Nephron progenitor cell (in vitro differentiated cells): ENCODE measurements around the gene RNF207.
A peak's percentile ranks its signal among the peaks of the same experiment; 100 is the strongest.

Experiments used
- DNase-seq: peaks from one replicate; pipeline ENCODE4 v3.0.0; 2021
- H3K27ac Mint-ChIP-seq: 2 replicates; pipeline ENCODE4 v1.8.0; 2021; ENCODE audit warnings: mild to moderate bottlenecking, moderate library complexity, mixed read lengths
- H3K27me3 Mint-ChIP-seq: 2 replicates; pipeline ENCODE4 v1.8.0; 2021; ENCODE audit warnings: mild to moderate bottlenecking, low read depth, mixed read lengths; ENCODE audit not compliant: poor library complexity
- H3K36me3 Mint-ChIP-seq: 2 replicates; pipeline ENCODE4 v1.8.0; 2021; ENCODE audit warnings: low read depth, mixed read lengths
- H3K4me1 Mint-ChIP-seq: 2 replicates; pipeline ENCODE4 v1.8.0; 2021; ENCODE audit warnings: mixed read lengths
- H3K4me3 Mint-ChIP-seq: 2 replicates; pipeline ENCODE4 v1.8.0; 2021; ENCODE audit warnings: mild to moderate bottlenecking, moderate library complexity, mixed read lengths
- H3K9me3 Mint-ChIP-seq: 2 replicates; pipeline ENCODE4 v1.8.0; 2021; ENCODE audit warnings: mild to moderate bottlenecking, moderate library complexity, mixed read lengths
- CTCF ChIP-seq: fragments of 200-600 bp; sonication (generic); IDR thresholded peaks from 2 replicates; pipeline ENCODE4 v1.5.0; 2021; ENCODE audit warnings: antibody characterized with exemption

The RNF207 gene

GRCh38 chr1:6257541-6258069 is 51.7 kb downstream of the RNF207 start:
- no peak overlapping the region for H3K4me3 Mint-ChIP-seq
- peaks cover 64% of the 10 kb centered on the region for H3K27me3 Mint-ChIP-seq
- H3K4me1 Mint-ChIP-seq = peaks cover 23% of the 10 kb centered on the region
- no peaks in the 10 kb centered on the region for H3K9me3 Mint-ChIP-seq
- no peak for DNase-seq
- H3K27ac Mint-ChIP-seq = no peak overlapping the region
- TF ChIP-seq CTCF = no peak
- H3K36me3 Mint-ChIP-seq = no peaks in the 10 kb centered on the region

- no peaks in the 10 kb centered on the region for H3K36me3 Mint-ChIP-seq
- TF ChIP-seq CTCF = no peak
- peaks cover 57% of the 10 kb centered on the region for H3K27me3 Mint-ChIP-seq
- H3K4me1 Mint-ChIP-seq = peaks cover 33% of the 10 kb centered on the region
- DNase-seq = no peak
- peak overlapping the region; percentile 34 for H3K4me3 Mint-ChIP-seq
- no peaks in the 10 kb centered on the region for H3K9me3 Mint-ChIP-seq
- no peak overlapping the region for H3K27ac Mint-ChIP-seq
These were observed 52.8 kb downstream of the RNF207 start for GRCh38 chr1:6258675-6259074.

DNA sequence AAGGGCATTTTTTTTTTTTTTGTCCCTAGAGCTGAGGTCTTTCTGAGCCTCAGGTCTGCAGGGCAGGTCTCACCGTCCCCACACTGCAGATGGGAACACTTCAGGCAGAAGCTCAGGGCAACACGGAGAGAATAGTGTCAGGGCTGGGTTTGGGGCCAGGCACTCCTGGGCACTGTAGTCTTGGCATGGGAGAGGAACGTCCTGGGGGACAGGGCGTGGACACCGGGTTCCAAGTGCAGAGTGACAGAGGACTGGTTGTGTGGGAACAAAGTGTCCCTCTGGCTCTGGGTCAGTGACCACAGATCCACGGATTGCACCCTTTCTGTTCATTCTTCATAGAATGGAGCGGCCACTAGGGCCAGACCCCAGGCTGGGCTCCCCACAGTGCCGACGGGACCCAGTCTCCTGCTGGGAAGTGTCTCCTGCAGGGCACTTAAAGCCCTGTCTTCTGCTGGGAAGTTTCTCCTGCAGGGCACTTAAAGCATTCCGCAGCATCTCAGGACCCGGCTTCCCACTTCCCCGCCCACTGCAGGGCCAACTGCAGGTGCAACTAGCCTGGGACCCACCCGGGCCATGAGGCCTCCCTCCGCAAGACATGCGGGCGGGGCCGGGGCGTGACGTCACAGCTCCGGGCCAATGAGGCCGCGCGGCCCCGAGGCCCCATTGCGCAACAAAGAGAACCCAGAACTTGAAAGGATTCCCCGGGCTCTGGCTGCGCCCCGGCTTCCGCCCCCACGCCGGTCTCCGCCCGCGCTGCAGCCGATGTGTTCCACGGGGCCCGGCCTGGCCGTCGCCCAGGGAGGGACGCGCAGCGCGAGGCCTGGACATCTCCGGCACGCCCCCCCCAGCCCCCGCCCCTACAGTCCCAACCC is 53.8 kb downstream of the RNF207 start:
- Mint-ChIP-seq H3K27ac (no peak overlapping the region), H3K9me3 (no peaks in the 10 kb centered on the region), H3K27me3 (peaks cover 52% of the 10 kb centered on the region), H3K36me3 (no peaks in the 10 kb centered on the region), H3K4me1 (peaks cover 43% of the 10 kb centered on the region), H3K4me3 (peak overlapping the region; percentile 48)
- no peak for TF ChIP-seq CTCF
- DNase-seq = peak; percentile 85

- DNase-seq = peak; percentile 57
- no peak for TF ChIP-seq CTCF
- Mint-ChIP-seq H3K27ac (no peak overlapping the region), H3K4me1 (peaks cover 47% of the 10 kb centered on the region), H3K36me3 (no peaks in the 10 kb centered on the region), H3K27me3 (peaks cover 52% of the 10 kb centered on the region), H3K9me3 (no peaks in the 10 kb centered on the region), H3K4me3 (no peak overlapping the region)
These were observed 54.6 kb downstream of the RNF207 start for GRCh38 chr1:6260433-6260934.

DNA sequence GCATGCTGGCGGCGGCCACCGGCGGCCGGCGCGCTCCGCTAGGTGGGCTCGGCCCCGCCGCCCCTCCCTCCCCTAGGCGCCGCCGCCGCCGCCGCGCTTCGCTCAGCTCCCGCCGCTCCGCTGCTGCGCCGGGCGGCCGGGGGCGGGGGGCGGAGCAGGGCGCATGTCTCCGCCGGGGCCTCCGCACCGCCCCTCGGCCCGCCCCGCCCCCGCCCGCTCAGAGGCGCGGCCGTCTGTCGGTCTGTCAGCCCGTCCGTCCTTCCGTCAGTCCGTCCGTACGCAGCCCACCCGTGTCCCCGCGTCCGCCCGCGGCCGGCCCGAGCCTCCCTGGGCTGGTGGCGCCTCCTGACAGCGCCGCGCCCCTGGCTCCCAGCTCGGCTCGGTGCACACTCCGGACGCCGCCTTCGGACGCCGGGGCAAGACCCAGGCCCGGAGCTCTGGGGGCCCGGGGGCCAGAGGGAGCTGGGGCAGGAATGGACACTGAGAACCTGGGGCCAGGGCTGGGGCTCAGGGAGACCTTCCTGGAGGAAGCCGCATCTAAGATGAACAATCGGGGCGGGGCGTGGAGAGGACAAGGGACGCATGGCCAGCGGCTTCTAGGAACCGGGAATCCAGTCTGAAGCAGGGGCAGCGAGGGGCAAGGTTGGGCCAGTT is 55.2 kb downstream of the RNF207 start, which contains the start of gene GPR153:
Gene GPR153 (minus strand): TSS at position 138 of the 654 bp plus-strand sequence. CDS start 6,193 bp downstream, outside the sequence.
- DNase-seq = peak; percentile 66
- peaks cover 53% of the 10 kb centered on the region for H3K4me1 Mint-ChIP-seq
- no peaks in the 10 kb centered on the region for H3K9me3 Mint-ChIP-seq
- H3K27me3 Mint-ChIP-seq = peaks cover 49% of the 10 kb centered on the region
- H3K27ac Mint-ChIP-seq = no peak within 1 kb of the TSS
- H3K4me3 Mint-ChIP-seq = peak within 1 kb of the TSS; percentile 74
- H3K36me3 Mint-ChIP-seq = no peaks in the 10 kb centered on the region
- no peak for TF ChIP-seq CTCF
